ENCODE measurements around the gene ADGRV1. TPM values are rescaled to one million over a fixed set of nuclear protein-coding genes. Genes with fewer than 3 reads are reported as not detected.

ADGRV1 gene
- total and polyA plus RNA-seq, 2 donors (not counting 3 experiments of a cell fraction or from before 2014, with no cell fraction given): 0.11 to 0.55 TPM

- FAIRE-seq: no peak
- no peak overlapping the region for H3K27ac ChIP-seq (ENCODE audit: insufficient read depth, low read depth, low read length)
- intact Hi-C loops (cut with micrococcal nuclease) (no loop called here), dilution Hi-C loops (cut with MboI; ENCODE audit: extremely low pct_ligation_motif_present, low sequenced_read_pairs) (no loop called here)
- TF ChIP-seq POLR2AphosphoS5 (IDR thresholded peaks at IDR 0.05; ENCODE audit: insufficient read depth, low read depth, low read length) (no peak), JUN (IDR thresholded peaks at IDR 0.05; ENCODE audit: borderline replicate concordance, insufficient read depth, insufficient read length, low read depth) (no peak), POLR2A (IDR thresholded peaks at IDR 0.05; ENCODE audit: low read depth, low read length) (no peak), CTCF (IDR thresholded peaks at IDR 0.05; ENCODE audit: extremely low read depth in 1 of 2, insufficient read depth in 1 of 2, low read depth in 1 of 2, low read length in 2 of 2) (no peak), GATA2 (IDR thresholded peaks at IDR 0.05; ENCODE audit: insufficient read depth, insufficient read length, low read depth, low read length) (no peak), MAX (IDR thresholded peaks at IDR 0.05; ENCODE audit: insufficient read depth, insufficient read length) (no peak), EZH2 (IDR thresholded peaks at IDR 0.05; ENCODE audit: borderline replicate concordance, low read depth, low read length, severe bottlenecking) (no peak), MYC (IDR thresholded peaks at IDR 0.05; ENCODE audit: low read depth, low read length) (no peak), FOS (IDR thresholded peaks at IDR 0.05; ENCODE audit: borderline replicate concordance, insufficient read depth, low read length) (no peak)
- CTCF ChIA-PET: interaction anchor here (1.1 kb wide), 1 partner anchor 142 kb away, joined by 4 read pairs; no protein-coding TSS in a partner anchor
- H3K4me2 ChIP-seq (ENCODE audit: insufficient read depth, low read length): no peak overlapping the region
- H3K4me1 ChIP-seq (ENCODE audit: control insufficient read depth, extremely low read depth, insufficient read depth, low read length): no peaks in the 10 kb centered on the region
- no peaks in the 10 kb centered on the region for H3K9me1 ChIP-seq (replicated peaks; ENCODE audit: control insufficient read depth, extremely low read depth, insufficient read depth, low read length)
- no peaks in the 10 kb centered on the region for H3K79me2 ChIP-seq (ENCODE audit: control insufficient read depth, insufficient read depth, low read length)
- POLR2A ChIA-PET: no interaction called here
- H3K36me3 ChIP-seq (ENCODE audit: control insufficient read depth in 2 of 2, extremely low read depth in 1 of 2, insufficient read depth in 2 of 2, low read length in 2 of 2): no peaks in the 10 kb centered on the region
- no peaks in the 10 kb centered on the region for H3K9me3 ChIP-seq (replicated peaks; ENCODE audit: control insufficient read depth, insufficient read depth, low read length)
- no peak overlapping the region for H3K9ac ChIP-seq (replicated peaks; ENCODE audit: extremely low read depth, insufficient read depth, low read length)
- H3K4me3 ChIP-seq (replicated peaks in 1 of 3; ENCODE audit: insufficient read depth in 1 of 3, low read depth in 1 of 3, low read length in 3 of 3): no peak overlapping the region
- H2AFZ ChIP-seq (ENCODE audit: low read depth, low read length): no peak overlapping the region
- no peaks in the 10 kb centered on the region for H3K27me3 ChIP-seq (ENCODE audit: control insufficient read depth in 2 of 2, insufficient read depth in 2 of 2, low read length in 2 of 2)
- no peak for DNase-seq (ENCODE audit: low read depth, low spot score)
- no peaks in the 10 kb centered on the region for H4K20me1 ChIP-seq (replicated peaks; ENCODE audit: control insufficient read depth, extremely low read depth, insufficient read depth, low read length)
- no TSS peak for BruUV-seq (replicated peaks)
These were observed 23.4 kb downstream of the ADGRV1 start for GRCh38 chr5:90581956-90582355.
